Ishikawa (cell line): Measurements from ENCODE around the gene RNU4-1.

Experiments used
- CEBPB ChIP-seq: IDR thresholded peaks from 2 replicates; pipeline ENCODE4 v1.6.1; 2012
- CREB1 ChIP-seq: IDR thresholded peaks from 2 replicates; pipeline ENCODE4 v1.6.1; 2012; ENCODE audit warnings: low read depth
- EGR1 ChIP-seq: IDR thresholded peaks from 2 replicates; pipeline ENCODE4 v1.6.1; 2012
- EP300 ChIP-seq: IDR thresholded peaks from 2 replicates; pipeline ENCODE4 v1.6.1; 2012; ENCODE audit warnings: borderline replicate concordance
- FOXM1 ChIP-seq: IDR thresholded peaks from 2 replicates; pipeline ENCODE4 v1.6.1; 2012; ENCODE audit warnings: low read depth, borderline replicate concordance
- MAX ChIP-seq: IDR thresholded peaks from 2 replicates; pipeline ENCODE4 v1.6.1; 2012
- NFIC ChIP-seq: IDR thresholded peaks from 2 replicates; pipeline ENCODE4 v1.6.1; 2012
- RAD21 ChIP-seq: IDR thresholded peaks from 2 replicates; pipeline ENCODE4 v1.6.1; 2012; ENCODE audit warnings: low read depth
- REST ChIP-seq: IDR thresholded peaks from 2 replicates; pipeline ENCODE4 v1.6.1; 2012; ENCODE audit warnings: low read depth, mild to moderate bottlenecking
- TAF1 ChIP-seq: IDR thresholded peaks from 2 replicates; pipeline ENCODE4 v1.6.1; 2012; ENCODE audit warnings: low read depth, mild to moderate bottlenecking
- TCF12 ChIP-seq: IDR thresholded peaks from 2 replicates; pipeline ENCODE4 v1.6.1; 2012; ENCODE audit warnings: low read depth
- YY1 ChIP-seq: IDR thresholded peaks from 2 replicates; pipeline ENCODE4 v1.6.1; 2012; ENCODE audit warnings: low read depth
- ZBTB7A ChIP-seq: IDR thresholded peaks from 2 replicates; pipeline ENCODE4 v1.6.1; 2012; ENCODE audit warnings: low read depth

- TF ChIP-seq EGR1: no peak
- no peak for TF ChIP-seq EP300
- TF ChIP-seq RAD21: no peak
- TF ChIP-seq REST: no peak
- TF ChIP-seq CEBPB: no peak
- TF ChIP-seq FOXM1: no peak
- no peak for TF ChIP-seq ZBTB7A
- TF ChIP-seq CREB1: no peak
- no peak for TF ChIP-seq NFIC
- no peak for TF ChIP-seq MAX
- no peak for TF ChIP-seq YY1
- TF ChIP-seq TAF1: no peak
- TF ChIP-seq TCF12: no peak
Measured at GRCh38 chr12:120327593-120327992, 34.6 kb upstream of the RNU4-1 start, which contains the start of gene PLA2G1B.
